Measurements from ENCODE around the gene SEC23IP.
"Not testable (repeated sequence)": the region's sequence is repeated elsewhere in the genome, so short reads cannot be mapped to it uniquely, and the experiment has no call there.

The SEC23IP gene

DNA sequence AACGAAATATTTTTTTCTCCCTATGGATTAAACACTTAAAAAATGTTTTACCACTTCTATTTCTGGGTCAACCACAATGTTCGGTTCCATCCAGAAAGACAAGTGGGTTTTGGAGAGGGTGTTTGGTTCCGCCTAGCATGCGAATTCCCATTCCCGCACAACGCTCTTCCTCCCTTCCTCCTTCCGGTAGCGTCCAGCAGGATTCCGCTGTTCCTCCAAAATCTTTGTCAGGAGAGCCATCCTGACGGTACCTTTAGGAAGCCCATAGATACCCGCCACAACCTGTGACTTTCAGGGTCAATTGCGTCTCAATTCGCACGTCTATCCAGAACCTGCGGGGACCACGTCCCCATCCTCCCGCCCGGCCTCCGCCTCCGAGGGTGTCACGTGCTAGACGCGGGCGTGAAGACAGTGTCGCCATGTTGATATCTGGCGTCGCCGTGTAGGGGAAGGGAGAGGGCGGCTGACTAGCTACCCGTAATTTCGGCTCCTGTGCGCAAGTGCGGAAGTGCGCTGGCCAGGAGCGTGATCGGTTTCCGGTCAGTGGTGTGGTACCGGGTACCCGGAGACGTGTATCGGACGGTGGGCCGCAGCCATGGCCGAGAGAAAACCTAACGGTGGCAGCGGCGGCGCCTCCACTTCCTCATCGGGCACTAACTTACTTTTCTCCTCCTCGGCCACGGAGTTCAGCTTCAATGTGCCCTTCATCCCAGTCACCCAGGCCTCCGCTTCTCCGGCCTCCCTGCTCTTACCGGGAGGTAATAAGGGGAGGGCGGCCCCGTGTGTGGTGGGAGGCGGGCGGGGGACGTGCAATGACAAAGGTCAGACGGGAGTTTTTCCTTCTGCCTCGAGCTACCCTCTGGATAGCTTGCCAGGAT, at the start of gene SEC23IP:
Gene SEC23IP (plus strand): TSS at position 543 of the 878 bp plus-strand sequence. CDS start 53 bp downstream, at position 596.
- peak; percentile 89 to 92 for DNase-seq (ENCODE audit: low read depth in 2 of 2)

DNA sequence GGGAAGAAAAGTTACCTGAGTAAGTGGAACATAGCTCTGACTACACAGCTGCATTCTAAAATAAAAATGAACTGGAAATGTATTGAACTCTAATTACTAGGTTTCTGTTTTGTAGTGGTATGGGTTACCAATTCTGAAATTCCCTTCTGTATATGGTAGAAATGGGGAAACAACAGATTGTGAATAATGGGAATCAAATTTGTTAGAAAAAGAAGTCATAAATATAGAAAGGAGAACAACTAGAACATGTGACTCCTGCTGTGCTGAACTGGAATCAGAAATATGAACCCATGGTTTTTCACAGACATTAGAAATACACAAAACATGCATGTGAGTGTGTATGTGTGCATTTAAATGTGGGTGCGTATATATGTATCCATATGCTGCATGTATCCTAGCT, 46.9 kb upstream of the SEC23IP start:
- DNase-seq (ENCODE audit: low read depth in 2 of 2), result no peak

DNA sequence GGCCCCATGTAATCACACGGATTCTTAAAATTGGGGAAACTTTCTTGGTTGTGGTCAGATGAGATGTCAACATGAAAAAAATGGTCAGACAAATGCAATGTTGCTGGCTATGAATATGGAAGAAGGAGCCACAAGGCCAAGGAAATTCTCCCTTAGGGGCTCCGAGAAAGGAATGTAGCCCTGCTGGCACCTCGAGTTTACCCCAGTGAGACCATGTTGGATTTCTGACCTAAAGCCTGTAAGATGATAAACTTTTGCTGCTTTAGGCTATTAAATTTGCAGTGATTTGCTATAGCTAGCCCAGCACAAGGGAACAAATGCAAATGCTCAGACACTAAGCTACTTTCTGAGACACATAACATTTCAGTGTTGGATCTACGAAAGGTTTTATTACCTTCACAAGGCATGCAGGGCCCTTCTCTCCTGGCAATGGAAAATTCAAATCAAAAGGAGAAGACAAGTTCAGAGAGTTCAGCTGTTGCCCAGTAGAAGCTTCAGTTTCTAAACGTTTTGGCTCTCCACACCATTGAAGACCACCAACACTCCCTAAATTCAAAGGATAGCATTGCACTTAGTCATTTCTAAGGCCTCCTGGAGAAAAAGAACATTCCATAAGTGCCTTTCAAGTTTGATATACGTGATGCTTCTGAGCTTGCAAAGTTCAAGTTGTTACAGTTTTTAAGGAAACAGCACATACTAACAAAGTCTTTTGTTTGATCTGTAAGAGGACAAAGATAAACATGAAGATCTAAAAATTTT, 43.3 kb upstream of the SEC23IP start:
- no peak for DNase-seq (ENCODE audit: low read depth in 2 of 2)

DNA sequence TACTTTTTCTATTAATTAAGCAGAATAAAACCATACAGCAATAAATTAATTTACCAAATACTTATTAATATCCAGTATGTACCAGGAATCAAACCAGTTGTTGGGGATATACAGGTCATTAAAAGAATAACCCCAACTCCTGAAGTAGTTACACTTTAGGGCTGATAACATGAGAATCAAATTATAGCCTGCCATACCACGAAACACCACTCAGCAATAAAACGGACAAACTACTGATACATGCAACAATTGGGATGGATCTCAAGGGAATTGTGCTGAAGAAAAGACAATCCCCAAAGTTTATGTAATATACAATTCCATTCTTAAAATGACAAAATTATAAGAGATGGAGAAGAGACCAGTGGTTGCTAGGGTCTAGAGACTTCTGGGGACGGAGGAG, 42.6 kb upstream of the SEC23IP start:
- DNase-seq (ENCODE audit: low read depth in 2 of 2), result no peak

DNA sequence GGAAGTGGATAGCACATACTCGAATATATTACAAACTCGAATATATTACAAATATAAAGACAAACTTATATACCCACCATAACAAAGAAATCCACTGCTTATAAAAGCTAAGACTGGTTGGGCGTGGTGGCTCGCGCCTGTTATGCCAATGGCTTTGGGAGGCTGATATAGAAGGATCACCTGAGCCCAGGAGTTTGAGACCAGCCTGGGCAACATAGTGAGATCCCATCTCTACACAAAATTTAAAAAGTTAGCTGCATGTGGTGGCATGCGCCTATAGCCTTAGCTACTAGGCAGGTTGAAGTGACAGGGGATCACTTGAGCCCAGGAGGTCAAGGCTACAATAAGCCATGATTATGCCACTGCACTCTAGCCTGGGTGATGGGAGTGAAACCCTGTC, 40.3 kb upstream of the SEC23IP start:
- DNase-seq (ENCODE audit: low read depth in 2 of 2), result no peak

DNA sequence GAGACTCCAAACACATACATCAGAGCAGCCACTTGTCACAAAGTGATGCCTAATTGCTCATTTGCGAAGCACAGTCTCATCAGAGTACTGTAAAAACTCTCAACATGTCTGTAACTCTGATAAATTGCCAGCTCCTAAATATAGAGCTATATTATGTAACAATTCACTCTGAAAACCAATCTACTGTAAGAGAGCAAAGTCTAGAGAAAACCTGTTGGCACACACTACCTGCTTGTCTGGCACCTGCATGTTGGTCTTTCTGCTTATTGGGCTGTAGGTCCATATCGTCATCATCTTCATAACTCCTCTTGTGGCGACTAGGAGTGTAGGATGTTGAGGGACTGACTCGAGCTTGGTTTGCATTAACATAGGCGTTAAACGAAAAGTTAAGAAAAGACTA, 39.7 kb upstream of the SEC23IP start:
- DNase-seq (ENCODE audit: low read depth in 2 of 2), result no peak

DNA sequence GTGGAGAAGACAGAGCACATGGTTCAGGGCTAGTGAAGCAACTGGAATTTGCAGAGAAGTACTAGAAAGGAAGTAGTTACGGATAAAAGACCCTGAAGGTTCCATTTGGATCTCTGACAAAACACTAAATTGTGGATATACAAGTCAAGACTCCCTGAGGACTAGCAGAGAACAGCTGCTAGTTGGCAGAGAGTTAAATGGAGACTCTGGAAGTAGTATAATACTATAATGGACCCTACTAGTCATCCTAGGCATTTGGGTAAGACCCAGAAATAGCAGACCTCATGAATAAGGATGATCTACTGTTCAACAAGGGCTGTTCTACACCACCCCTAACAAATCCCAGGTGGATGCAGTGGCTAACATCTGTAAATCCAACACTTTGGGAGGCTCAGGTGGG, 39.0 kb upstream of the SEC23IP start:
- no peak for DNase-seq (ENCODE audit: low read depth in 2 of 2)

DNA sequence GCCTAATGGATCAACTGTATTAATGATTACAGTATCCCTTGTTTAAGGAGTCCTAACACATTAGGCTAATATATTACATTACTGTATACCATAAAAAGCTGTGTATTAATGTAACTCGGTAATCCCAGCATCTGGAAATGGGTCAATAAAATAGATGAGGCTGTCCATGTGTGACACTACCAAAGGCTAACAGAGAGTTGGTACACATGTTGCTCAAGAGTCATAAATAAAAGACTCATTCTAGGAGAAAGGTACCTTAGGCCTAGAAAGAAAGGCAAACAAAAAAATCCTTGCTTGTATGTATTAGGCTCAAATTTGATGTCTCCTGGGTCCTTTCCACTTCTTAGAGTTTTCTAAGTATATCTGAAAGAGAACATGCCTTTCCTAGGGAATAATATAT, 34.5 kb upstream of the SEC23IP start:
- no peak for DNase-seq (ENCODE audit: low read depth in 2 of 2)

DNA sequence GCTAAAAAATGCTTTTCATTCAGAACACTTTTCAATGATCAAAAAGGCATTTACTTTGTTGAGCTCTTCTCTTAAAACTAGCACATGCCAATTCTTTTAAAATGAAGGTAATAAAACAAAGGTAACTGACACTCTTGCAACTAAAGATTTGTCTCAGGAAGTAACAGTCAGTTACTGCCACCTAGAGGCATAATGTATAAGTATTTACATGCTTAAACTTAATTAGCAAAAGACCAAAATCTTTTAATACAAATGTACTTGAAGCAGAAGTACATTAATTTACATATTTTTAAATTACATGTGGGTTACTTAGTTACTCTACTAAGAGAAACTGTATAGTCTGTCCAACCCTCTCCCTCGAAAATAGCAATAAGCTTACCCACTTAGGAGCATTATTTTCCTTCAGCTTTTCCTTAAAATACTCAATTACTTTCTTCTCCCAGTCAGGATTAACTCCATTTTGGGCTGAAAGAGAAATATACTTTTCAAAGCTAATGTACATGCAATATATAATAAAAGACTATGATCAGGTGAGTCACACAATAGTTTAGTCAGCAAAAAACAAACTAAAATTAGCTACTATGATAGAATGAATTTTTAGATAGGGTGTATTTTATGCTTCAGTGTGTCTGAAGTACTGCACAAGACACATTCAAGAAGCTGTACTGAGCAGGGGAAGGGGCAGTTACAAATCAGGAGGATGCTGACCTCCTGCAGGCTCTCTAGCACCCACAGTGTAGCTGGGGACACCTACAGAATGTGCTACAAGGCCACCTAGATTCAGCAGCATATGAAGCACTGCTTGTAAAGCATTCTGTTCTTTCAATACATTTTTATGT, 32.9 kb upstream of the SEC23IP start:
- no peak for DNase-seq (ENCODE audit: low read depth in 2 of 2)

DNA sequence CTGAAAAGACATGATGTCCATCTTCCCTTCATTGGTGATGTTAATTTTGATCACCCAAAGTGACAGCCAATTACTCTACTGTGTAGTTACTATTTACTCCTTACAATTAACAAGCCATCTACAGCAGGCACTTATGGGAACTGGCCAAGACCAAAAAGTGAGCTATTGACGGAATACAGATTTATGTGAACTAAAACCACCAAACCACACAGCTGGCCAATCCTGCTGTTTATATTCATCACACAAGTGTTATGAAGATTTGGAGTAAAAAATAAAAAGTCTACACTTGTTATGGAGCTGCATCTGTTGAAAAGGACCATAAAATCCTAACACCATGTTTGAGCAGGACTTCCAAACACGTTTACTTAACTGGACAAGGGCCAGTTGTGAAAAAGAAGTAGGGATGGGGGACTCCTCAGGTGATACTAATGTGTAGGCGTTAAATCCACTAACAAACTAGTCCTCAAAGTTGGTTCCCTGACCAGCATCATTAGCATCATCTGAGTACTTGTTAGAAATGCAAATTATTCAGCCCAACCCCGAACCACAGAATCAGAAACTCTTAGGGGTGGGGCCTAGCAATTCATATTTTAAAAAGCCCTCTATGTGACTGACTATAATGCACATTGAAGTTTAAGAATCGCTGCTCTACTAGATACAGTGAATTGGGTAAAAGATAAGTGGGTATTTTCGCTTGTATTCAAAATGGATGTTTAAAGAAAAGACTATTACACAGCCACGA, 31.5 kb upstream of the SEC23IP start:
- no peak for DNase-seq (ENCODE audit: low read depth in 2 of 2)

DNA sequence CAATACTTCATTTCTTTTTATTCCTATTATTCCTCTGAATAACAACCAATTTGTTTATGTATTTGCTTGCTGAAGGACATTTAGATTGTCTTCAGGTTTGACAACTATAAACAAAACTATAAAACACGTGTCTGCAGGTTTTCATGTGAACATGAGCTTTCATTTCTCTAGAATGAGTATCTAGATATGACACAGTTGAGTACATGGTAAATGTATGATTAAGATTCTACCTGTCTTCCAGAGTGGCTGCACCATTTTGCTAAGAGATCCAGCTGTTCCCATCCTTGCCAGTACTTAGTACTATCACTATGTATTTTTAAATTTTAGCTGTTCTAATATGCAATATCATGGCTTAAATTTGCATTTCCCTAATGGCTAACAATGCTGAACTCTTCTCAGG, 30.0 kb upstream of the SEC23IP start:
- DNase-seq (ENCODE audit: low read depth in 2 of 2), result no peak

DNA sequence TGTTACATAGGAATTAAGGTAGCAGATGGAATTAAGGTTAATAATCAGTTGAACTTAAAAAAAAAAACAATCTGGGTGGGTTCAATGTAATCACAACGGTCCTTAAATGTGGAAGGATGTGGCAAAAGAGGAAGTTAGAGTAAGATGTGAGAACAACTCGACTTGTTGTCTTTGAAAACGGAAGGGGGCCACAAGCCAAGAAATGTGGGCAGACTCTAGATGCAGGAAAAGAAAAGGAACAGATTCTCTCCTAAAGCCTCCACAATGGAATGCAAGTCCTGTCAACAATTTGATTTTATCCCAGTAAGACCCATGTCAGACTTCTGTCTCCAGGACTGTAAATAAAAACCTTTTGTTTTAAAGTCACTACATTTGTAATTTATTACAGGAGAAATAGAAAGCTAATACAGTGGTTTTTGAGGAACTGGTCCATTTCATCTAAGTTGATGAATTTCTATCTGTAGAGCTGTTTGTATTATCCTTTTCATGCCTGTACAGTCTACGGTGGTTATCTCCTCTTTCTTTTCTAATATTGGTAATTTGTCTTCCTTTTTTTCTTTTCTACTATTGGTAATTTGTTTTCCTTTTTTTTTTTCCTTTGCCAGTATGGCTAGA, 28.5 kb upstream of the SEC23IP start:
- DNase-seq (ENCODE audit: low read depth in 2 of 2), result no peak

DNA sequence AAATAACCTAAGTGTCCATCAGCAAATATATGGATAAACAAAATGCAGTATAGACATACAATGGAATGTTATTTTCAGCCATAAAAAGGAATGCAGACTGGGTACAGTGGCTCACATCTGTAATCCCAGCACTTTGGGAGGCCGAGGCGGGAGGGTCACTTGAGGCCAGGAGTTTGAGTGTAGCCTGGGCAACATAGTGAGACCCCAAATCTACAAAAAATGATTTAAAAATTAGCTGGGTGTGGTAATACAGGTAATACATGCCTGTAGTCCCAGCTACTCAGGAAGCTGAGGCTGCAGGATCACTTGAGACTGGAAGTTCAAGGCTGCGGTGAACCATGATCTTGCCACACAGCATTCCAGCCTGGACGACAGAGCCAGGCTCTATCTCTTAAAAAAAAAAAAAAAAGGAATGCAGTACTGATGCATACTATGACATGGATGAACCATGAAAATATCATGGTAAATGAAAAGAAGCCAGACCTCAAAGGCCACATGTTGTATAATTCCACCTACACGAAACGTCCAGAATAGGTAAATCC, 26.8 kb upstream of the SEC23IP start:
- DNase-seq (ENCODE audit: low read depth in 2 of 2), result no peak

DNA sequence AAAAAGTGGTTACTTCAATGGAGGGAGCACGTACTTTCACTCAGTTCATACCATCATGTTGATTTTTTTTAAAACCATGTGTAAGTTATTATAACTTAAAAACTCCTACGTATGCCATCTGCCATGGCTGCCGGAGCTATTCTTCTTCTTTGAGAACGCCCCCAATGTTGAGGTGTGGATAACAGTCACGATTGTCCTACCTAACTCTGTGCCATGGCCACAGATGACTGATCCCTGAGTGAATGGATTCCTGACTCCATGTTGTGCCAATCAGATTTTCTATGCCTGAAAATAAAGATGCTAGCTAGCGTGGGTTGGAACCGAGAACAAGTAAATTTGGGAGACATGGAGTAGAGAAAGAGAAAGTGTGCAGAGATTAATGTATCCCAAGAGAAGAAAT, 25.2 kb upstream of the SEC23IP start:
- DNase-seq (ENCODE audit: low read depth in 2 of 2), result no peak

DNA sequence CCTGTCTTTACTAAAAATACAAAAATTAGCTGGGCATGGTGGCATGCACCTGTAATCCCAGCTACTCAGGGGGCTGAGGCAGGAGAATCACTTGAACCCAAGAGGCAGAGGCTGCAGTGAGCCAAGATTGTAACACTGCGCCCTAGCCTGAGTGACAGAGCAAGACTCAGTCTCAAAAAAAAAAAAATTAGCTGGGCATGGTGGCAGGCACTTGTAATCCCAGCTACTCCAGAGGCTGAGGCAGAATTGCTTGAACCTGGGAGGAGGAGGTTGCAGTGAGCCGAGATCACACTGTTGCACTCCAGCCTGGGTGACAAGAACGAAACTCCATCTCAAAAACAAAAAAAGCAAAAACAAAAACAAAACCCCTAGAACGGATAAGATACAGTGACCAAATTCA, 23.1 kb upstream of the SEC23IP start:
- DNase-seq (ENCODE audit: low read depth in 2 of 2), result not testable (repeated sequence)

DNA sequence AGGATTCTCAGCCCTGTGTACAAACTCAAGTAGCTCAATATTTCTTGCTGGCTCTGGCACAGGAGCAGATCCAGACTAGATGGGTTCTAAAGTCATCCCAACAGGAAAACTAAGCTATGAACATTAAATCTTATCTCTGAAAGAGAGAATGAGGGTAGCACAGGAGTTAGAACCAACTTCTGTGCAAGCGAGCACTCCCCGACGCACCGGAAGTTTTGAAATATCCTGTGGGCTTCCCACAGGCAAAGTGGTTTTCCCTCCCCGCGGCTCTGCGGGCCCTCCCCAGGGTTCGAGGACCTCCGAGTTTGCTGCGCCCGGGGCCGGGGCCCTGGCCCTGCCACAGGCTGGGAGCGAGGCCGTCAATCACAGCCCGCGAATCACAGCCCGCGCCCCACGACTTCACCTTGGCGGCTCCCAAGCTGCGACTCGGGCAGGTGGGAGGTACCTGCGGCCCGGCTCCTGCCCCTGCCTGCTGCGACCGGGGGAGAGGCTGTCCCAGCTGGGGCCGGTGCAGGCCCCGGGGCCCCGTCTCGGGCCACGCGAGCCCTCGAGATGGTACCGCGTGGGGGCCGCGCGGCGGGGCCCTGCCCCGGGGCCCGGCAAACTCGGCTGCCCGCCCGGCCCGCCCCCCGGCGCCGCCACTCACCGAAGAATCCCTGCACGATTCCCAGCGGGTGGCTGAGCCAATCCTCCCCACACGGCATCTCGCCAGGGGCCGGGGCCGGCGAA, 20.5 kb upstream of the SEC23IP start:
- DNase-seq (ENCODE audit: low read depth in 2 of 2), result peak; percentile 43 to 44

DNA sequence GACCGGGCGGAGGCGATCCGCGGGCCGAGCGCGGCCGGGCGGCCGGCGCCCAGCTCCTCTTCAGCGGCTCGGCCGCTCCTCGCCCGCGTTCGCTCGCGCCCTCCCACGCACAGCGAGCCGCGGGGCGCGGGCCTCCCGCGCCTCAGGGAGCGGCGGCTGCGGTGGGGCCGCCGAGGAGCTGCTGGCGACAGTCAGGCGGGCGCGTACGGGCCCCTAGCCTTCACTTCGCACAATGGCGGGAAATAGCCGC, 20.0 kb upstream of the SEC23IP start, which contains the start of gene MCMBP:
Gene MCMBP (minus strand): TSS at position 234 of the 250 bp plus-strand sequence. CDS start 259 bp downstream, outside the sequence.
- no peak for DNase-seq (ENCODE audit: low read depth in 2 of 2)

DNA sequence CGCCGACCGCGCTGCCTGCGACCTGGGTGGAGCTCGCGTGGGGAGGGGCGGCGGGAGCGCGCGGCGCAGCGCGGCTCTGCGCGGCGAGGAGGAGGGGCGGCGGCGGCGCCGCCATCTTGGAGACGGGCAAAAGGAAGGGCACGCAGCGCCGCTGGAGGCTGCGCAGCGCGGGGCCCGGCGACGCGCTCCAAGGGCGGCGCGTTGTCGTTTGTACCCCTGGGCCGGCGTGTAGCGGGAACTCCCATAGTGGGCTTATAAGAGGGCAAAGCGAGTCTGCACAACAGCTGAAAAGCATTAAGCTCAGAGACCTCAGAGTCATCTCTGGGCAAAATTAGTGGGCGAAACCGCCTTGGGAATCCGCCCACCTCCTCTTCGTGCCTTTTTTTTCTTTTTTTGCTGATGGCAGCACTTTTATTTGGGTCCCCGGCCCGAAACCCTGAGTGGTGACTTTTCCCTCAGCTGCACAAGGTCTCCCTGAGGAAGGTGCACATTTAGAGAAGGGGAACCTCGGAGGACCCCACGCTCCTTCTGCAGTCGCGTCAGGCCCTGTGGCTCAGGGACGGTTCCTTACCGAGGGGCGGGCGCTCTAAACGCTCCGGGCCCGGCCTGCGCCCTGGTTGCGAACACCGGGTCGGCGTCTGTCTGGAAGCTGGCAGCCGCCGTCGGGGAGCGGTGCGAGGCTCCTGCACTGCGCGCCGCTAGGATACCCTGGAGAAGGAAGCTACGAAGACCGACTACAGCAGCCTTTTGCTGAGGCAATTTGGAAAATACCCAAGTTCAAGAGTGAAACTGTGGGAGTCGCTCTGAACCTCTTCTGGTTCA, 19.5 kb upstream of the SEC23IP start:
- peak; percentile 80 to 83 for DNase-seq (ENCODE audit: low read depth in 2 of 2)

DNA sequence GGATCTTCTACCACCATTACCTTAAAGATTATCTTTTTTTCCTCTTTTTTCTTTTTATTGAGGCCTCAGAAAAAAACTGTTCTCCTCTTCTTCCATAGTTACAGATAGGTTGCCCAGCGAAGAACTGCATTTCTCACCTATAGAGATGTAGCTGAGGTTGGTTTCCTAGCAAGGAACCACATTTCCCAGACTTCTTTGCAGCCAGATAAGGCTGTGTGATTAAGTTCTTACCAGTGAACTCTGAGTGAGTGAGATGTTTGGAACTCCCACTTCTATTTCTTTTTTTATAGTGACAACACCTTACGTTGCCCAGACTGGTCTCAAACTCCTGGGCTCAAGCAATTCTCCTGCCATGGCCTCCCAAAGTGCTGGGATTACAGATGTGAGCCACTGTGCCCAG, 14.0 kb upstream of the SEC23IP start:
- DNase-seq (ENCODE audit: low read depth in 2 of 2), result no peak
